Measurements from ENCODE around the gene MEGF6.
A peak's percentile ranks its signal among the peaks of the same experiment; 100 is the strongest.

The MEGF6 gene

DNA sequence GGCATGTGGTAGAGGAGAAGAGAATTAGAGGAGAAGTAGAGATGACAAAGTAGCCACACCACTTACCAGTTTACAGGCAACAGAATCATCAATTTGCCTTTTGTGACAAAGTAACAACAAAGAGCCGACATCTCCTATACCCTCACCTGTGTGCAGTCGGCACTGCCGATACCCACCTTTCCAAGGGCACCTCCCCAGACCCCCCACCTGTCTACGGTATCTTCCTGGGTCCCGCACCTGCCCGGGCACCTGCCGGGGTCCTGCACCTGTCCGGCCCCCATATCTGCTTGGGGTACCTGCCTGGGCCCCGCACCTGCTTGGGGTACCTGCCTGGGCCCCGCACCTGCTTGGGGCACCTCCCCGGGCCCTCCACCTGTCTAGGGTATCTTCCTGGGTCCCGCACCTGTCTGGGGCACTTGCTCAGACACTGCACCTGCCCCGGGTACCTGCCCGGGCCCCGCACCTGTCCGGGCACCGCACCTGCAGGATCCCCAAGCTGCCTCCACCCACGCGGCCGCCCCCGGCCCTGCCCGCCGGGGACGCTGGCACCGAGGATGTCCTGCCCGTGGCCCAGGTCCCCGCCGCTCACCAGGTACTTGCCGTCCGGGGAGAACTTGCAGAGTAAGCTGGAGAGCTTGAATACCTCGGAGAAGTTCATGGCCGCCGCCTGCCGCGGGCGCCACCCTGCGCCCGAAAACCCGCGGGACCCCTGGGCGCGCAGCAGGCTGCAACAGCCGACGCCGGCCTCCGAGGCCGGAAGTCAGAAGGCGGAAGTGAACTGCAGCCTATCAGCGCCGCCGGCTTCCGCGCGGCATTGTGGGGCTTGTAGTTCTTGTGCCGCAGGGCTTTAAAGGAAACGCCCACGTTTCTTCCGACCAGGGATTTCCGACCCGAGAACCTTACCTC, 38.3 kb upstream of the MEGF6 start, which contains the start of gene WRAP73:
TSS of gene WRAP73 (minus strand) at position 762 of the 906 bp plus-strand sequence. CDS start at position 658, 104 bp downstream.
- TF ChIP-seq, protein P1, sequence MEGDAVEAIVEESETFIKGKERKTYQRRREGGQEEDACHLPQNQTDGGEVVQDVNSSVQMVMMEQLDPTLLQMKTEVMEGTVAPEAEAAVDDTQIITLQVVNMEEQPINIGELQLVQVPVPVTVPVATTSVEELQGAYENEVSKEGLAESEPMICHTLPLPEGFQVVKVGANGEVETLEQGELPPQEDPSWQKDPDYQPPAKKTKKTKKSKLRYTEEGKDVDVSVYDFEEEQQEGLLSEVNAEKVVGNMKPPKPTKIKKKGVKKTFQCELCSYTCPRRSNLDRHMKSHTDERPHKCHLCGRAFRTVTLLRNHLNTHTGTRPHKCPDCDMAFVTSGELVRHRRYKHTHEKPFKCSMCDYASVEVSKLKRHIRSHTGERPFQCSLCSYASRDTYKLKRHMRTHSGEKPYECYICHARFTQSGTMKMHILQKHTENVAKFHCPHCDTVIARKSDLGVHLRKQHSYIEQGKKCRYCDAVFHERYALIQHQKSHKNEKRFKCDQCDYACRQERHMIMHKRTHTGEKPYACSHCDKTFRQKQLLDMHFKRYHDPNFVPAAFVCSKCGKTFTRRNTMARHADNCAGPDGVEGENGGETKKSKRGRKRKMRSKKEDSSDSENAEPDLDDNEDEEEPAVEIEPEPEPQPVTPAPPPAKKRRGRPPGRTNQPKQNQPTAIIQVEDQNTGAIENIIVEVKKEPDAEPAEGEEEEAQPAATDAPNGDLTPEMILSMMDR (IDR thresholded peaks at IDR 0.05; ENCODE audit: low read depth, low read length) = peak; percentile 31; the same call in 1 of the 2 replicates

DNA sequence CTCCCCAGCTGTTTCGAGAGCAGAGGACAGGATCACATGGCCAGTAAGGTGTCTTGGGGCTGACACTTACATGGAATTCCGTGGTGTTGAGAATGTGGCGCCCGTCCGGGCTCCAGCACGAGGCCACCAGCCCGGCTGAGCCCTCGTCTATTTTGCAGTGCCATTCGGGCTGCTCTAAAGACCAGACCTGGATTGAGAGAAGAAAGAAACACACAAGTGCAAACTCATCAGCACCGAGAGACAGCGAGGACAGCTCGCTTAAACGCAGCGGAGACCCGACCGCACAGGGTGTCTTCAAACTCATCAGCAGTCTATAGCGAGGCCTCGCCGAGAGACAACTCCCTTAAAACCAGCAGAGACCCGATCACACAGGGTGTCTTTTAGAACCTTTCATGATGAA, 35.3 kb upstream of the MEGF6 start:
- Histone ChIP-seq H3K27me3 (ENCODE audit: insufficient read depth, low read depth, severe bottlenecking) (no peaks in the 10 kb centered on the region), H3K4me3 (ENCODE audit: low read depth, low read length) (no peak overlapping the region), H3K9me3 (ENCODE audit: severe bottlenecking) (peaks cover 9% of the 10 kb centered on the region), H3K27ac (no peak overlapping the region), H3K36me3 (peaks cover 37% of the 10 kb centered on the region)
- TF ChIP-seq, protein P1 (IDR thresholded peaks at IDR 0.05; ENCODE audit: low read depth, low read length) = no peak
- DNase-seq = no peak

More for the DNA sequence above, 38.3 kb upstream of the MEGF6 start, which contains the start of gene WRAP73:
- Histone ChIP-seq H3K27ac (peak within 1 kb of the TSS; percentile 74), H3K27me3 (ENCODE audit: insufficient read depth, low read depth, severe bottlenecking) (no peaks in the 10 kb centered on the region), H3K9me3 (ENCODE audit: severe bottlenecking) (peaks cover 9% of the 10 kb centered on the region), H3K36me3 (peaks cover 40% of the 10 kb centered on the region), H3K4me3 (ENCODE audit: low read depth, low read length) (peak within 1 kb of the TSS; percentile 94)
- peak; percentile 89 for DNase-seq

DNA sequence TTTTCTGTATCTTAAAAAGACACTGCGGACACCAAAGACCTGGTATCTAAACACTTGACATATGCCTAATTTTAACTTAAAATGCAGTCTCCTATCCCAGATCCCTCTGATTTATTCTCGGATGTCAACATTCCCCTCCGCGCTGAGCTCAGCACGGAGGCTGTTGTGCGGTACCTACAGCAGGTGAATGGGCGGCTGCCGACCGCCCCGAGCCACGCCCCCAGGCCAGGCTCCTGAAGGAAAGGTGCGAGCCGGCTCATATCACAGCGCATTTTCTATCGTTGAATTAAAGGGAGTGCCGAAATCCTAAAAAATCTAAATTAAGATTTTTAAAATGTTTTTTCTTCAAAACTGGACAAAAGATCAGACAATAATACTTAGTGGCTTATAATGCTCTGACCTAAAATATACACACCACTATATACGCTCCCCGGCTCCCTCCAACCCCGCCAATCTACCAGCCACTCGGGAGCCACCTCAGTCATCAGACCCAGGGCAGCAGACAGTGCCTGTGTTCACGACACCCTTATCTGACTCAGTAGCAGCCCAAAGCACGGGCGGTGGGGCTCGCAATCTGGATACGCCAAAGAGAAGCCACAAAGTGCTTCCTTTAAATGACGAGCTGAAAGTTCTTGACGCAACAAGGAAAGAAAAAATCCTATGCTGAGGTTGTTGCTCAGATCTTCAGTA, 34.5 kb upstream of the MEGF6 start:
- H3K9me3 ChIP-seq (ENCODE audit: severe bottlenecking) = peaks cover 4% of the 10 kb centered on the region
- no peak for DNase-seq
- H3K27me3 ChIP-seq (ENCODE audit: insufficient read depth, low read depth, severe bottlenecking) = no peaks in the 10 kb centered on the region
- TF ChIP-seq, protein P1 (IDR thresholded peaks at IDR 0.05; ENCODE audit: low read depth, low read length) = no peak
- H3K4me3 ChIP-seq (ENCODE audit: low read depth, low read length) = no peak overlapping the region
- H3K27ac ChIP-seq = no peak overlapping the region
- peaks cover 37% of the 10 kb centered on the region for H3K36me3 ChIP-seq

DNA sequence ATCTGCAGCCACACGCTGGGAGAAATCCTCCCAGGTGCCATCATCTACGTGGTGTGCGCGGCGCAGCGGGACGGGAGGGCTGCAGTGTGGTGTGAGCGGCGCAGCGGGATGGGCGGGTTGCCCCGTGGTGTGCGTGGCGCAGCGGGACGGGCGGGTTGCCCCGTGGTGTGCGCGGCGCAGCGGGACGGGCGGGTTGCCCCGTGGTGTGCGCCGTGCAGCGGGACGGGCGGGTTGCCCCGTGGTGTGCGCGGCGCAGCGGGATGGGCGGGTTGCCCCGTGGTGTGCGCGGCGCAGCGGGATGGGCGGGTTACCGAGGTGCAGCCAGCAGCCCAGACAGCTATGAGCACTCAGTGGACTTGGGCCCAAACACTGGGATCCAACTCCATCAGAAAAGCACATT, 33.9 kb upstream of the MEGF6 start:
- no peaks in the 10 kb centered on the region for H3K9me3 ChIP-seq (ENCODE audit: severe bottlenecking)
- DNase-seq = no peak
- TF ChIP-seq, protein P1 (IDR thresholded peaks at IDR 0.05; ENCODE audit: low read depth, low read length) = no peak
- no peak overlapping the region for H3K27ac ChIP-seq
- peaks cover 37% of the 10 kb centered on the region for H3K36me3 ChIP-seq
- H3K4me3 ChIP-seq (ENCODE audit: low read depth, low read length) = no peak overlapping the region
- H3K27me3 ChIP-seq (ENCODE audit: insufficient read depth, low read depth, severe bottlenecking) = no peaks in the 10 kb centered on the region

DNA sequence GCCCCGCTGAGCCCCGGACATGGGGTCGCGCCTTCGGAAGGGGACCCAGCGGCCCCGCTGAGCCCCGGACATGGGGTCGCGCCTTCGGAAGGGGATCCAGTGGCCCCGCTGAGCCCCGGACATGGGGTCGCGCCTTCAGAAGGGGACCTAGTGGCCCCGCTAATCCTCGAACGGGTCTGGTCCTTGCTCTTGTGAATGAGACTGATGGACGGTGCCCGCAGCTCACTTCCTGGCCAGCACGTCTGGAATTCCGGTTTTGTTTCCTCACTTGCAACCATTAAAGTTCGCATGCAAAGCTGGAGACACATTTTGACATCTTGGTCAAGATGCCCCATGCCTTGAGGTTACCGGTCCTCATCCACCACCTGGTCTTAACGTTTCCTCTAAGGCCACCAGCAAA, 33.0 kb upstream of the MEGF6 start:
- Histone ChIP-seq H3K36me3 (peaks cover 40% of the 10 kb centered on the region), H3K27me3 (ENCODE audit: insufficient read depth, low read depth, severe bottlenecking) (no peaks in the 10 kb centered on the region), H3K4me3 (ENCODE audit: low read depth, low read length) (no peak overlapping the region), H3K27ac (no peak overlapping the region), H3K9me3 (ENCODE audit: severe bottlenecking) (no peaks in the 10 kb centered on the region)
- TF ChIP-seq, protein P1 (IDR thresholded peaks at IDR 0.05; ENCODE audit: low read depth, low read length) = no peak
- no peak for DNase-seq

All from WERI-Rb-1 (cell line).